OCI-M2 (cell line): ENCODE results near the gene RCCD1.

Experiments used
- DNase-seq: peaks from one replicate; lab custom pipeline; 2025; ENCODE audit not compliant: unreplicated experiment; lab: John Stamatoyannopoulos, UW

Gene RCCD1

DNA sequence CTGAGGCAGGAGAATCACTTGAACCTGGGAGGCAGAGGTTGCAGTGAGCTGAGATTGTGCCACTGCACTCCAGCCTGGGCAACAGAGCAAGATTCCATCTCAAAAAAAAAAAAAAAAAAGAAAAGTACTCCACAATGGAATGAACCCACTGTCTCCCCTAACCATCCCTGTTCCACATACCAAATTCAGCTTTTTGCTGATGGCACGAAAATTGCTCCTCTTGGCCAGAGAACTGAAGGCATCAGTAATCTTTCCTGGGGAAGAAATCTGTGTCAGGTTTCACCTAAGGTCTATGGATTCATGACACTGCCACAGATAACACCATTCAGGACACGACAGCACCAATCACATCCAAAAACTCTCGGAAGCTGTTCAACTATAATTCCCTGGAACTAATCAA lies 46.5 kb downstream of the RCCD1 start:
- no peak for DNase-seq

DNA sequence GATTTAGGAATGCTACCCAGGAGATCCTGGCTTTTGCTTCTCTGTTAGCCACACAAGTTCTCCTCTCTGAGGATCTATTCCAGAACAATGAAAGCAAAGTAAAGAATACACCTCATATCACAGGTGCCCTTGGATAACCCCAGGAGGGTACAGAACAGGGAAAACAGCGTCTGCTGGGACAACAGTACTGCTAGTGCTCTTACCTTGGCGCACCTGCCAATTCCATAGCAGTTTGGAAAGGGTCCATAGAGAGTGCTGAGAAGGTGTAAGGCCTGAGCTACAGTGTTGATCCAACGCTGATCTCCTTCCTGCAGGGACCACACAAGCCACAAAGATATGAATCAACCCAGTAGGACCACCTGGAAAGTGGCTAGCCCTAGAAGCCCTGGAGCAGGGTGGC lies 52.6 kb downstream of the RCCD1 start:
- no peak for DNase-seq
